SU-DHL-6 (cell line): ENCODE data around the gene BICC1.

ENCODE experiments used
- H2AFZ ChIP-seq: fragments of 200-600 bp; sonication (generic); 2 replicates; pipeline ENCODE4 v1.6.1; 2014; ENCODE audit warnings: low read depth, mild to moderate bottlenecking, moderate library complexity, mixed read lengths, antibody characterized with exemption, low read length; ENCODE audit not compliant: severe bottlenecking
- H3F3A ChIP-seq: fragments of 200-600 bp; shearing (Covaris generic); 2 replicates; pipeline ENCODE4 v1.6.0; 2016; ENCODE audit warnings: antibody characterized with exemption, mild to moderate bottlenecking; ENCODE audit not compliant: insufficient read depth
- H3K27ac ChIP-seq: fragments of 200-600 bp; sonication (generic); 2 replicates; pipeline ENCODE4 v1.5.1; 2016; ENCODE audit warnings: low read depth, mild to moderate bottlenecking, low read length, moderate library complexity, mixed read lengths
- H3K27me3 ChIP-seq: fragments of 200-600 bp; sonication (generic), shearing (Covaris generic); 2 replicates; pipeline ENCODE4 v1.6.0; 2014; ENCODE audit warnings: mild to moderate bottlenecking, low read length
- H3K36me3 ChIP-seq: fragments of 200-600 bp; sonication (generic); 2 replicates; pipeline ENCODE4 v1.6.1; 2014; ENCODE audit warnings: mild to moderate bottlenecking, low read length, mixed read lengths
- H3K4me2 ChIP-seq: fragments of 300-600, 200-600 bp; shearing (Covaris generic), sonication (generic); 2 replicates; pipeline ENCODE4 v1.6.0; 2014; ENCODE audit warnings: low read length, low read depth, mild to moderate bottlenecking; ENCODE audit not compliant: poor library complexity, severe bottlenecking
- H3K4me3 ChIP-seq: fragments of 200-600 bp; sonication (generic); 2 replicates; pipeline ENCODE4 v1.5.1; 2014; ENCODE audit warnings: antibody characterized with exemption, low read length, mild to moderate bottlenecking, mixed read lengths; ENCODE audit not compliant: insufficient read depth, poor library complexity, severe bottlenecking
- H3K79me2 ChIP-seq: fragments of 200-600 bp; sonication (generic); 2 replicates; pipeline ENCODE4 v1.6.1; 2014; ENCODE audit warnings: mild to moderate bottlenecking, low read length, moderate library complexity; ENCODE audit not compliant: insufficient read depth
- H3K9ac ChIP-seq: fragments of 200-600 bp; sonication (generic); 2 replicates; pipeline ENCODE4 v1.7.0; 2014; ENCODE audit warnings: mild to moderate bottlenecking, low read length
- H3K9me2 ChIP-seq: fragments of 200-600 bp; sonication (generic); replicated peaks from 2 replicates; pipeline ENCODE4 v1.6.1; 2014; ENCODE audit warnings: low read length; ENCODE audit not compliant: insufficient read depth
- H3K9me3 ChIP-seq: fragments of 200-600 bp; sonication (generic); 2 replicates; pipeline ENCODE4 v1.6.1; 2014; ENCODE audit warnings: low read length, mixed read lengths; ENCODE audit not compliant: insufficient read depth
- H4K20me1 ChIP-seq: fragments of 200-600 bp; sonication (generic); 2 replicates; pipeline ENCODE4 v1.6.1; 2014; ENCODE audit warnings: low read depth, mild to moderate bottlenecking, antibody characterized with exemption, low read length, moderate library complexity, mixed read lengths
- CTCF ChIP-seq: fragments of 200-600 bp; sonication (generic); IDR thresholded peaks from one replicate; pipeline ENCODE4 v1.5.1; 2017; ENCODE audit warnings: antibody characterized with exemption, mild to moderate bottlenecking, low read length, moderate library complexity; ENCODE audit not compliant: insufficient read depth, poor library complexity, severe bottlenecking
- EZH2phosphoT487 ChIP-seq: fragments of 200-600 bp; sonication (generic), shearing (Covaris generic); conservative IDR thresholded peaks from 2 replicates; pipeline ENCODE4 v1.6.1; 2018; ENCODE audit warnings: mild to moderate bottlenecking, antibody characterized with exemption, low read length, moderate library complexity, mixed read lengths

The BICC1 gene

DNA sequence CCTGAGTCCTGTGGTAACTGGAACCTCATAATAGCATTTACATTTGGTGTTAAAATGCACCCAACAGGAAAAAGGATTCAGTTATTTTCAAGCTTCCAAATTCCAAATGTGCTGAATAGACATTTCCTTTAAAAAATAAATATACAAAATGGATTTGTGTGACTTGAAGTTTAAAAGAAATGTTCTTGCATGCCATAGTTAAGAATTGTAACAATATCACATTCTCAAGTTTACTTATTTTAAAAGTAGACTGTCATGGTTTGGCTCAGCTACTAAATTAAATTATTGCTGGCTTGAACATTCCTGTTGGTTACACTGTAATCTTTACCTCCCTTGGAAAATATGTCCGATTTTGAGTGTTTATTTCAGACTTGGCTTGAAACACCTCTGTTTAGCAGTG is 31.5 kb downstream of the BICC1 start:
- no peaks in the 10 kb centered on the region for H3F3A ChIP-seq
- no peaks in the 10 kb centered on the region for H4K20me1 ChIP-seq
- H3K79me2 ChIP-seq, result no peaks in the 10 kb centered on the region
- no peaks in the 10 kb centered on the region for H3K27me3 ChIP-seq
- H3K9me3 ChIP-seq, result no peaks in the 10 kb centered on the region
- no peak overlapping the region for H2AFZ ChIP-seq
- H3K36me3 ChIP-seq, result no peaks in the 10 kb centered on the region
- no peak overlapping the region for H3K4me3 ChIP-seq
- H3K9ac ChIP-seq, result no peak overlapping the region
- H3K9me2 ChIP-seq, result no peaks in the 10 kb centered on the region
- no peak for TF ChIP-seq EZH2phosphoT487
- TF ChIP-seq CTCF, result no peak
- H3K27ac ChIP-seq, result no peak overlapping the region
- H3K4me2 ChIP-seq, result no peak overlapping the region

GRCh38 chr10:58545427-58545826 is 32.8 kb downstream of the BICC1 start:
- H3K27ac ChIP-seq, result no peak overlapping the region
- no peaks in the 10 kb centered on the region for H3F3A ChIP-seq

DNA sequence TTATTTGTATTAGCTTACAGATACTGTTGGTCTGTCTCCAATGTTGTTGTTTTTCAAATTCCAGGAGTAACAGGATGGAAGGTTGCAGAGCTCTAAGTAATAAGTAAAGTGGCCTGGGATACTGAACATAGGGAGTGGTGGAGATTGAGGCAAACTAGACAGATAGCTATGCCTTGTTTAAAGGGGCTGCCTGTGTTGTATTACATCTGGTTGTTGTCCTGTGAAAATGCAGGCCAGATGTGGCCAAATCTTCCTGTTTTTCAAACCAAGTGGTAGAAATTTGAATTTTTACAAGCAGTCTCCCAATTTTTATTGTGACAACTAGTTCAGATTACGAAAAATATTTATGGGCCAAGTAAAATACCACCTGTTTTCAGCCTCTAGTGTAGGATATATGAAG is 33.5 kb downstream of the BICC1 start:
- H2AFZ ChIP-seq, result no peak overlapping the region
- no peak overlapping the region for H3K4me3 ChIP-seq
- H3K9me2 ChIP-seq, result no peaks in the 10 kb centered on the region
- no peaks in the 10 kb centered on the region for H3K36me3 ChIP-seq
- no peaks in the 10 kb centered on the region for H4K20me1 ChIP-seq
- no peak overlapping the region for H3K4me2 ChIP-seq
- no peaks in the 10 kb centered on the region for H3F3A ChIP-seq
- H3K27me3 ChIP-seq, result no peaks in the 10 kb centered on the region
- H3K9ac ChIP-seq, result no peak overlapping the region
- H3K27ac ChIP-seq, result no peak overlapping the region
- TF ChIP-seq EZH2phosphoT487 (no peak), CTCF (no peak)
- H3K9me3 ChIP-seq, result no peaks in the 10 kb centered on the region
- no peaks in the 10 kb centered on the region for H3K79me2 ChIP-seq

More at GRCh38 chr10:58545427-58545826, 32.8 kb downstream of the BICC1 start:
- Histone ChIP-seq H4K20me1 (no peaks in the 10 kb centered on the region), H3K9me2 (no peaks in the 10 kb centered on the region), H3K79me2 (no peaks in the 10 kb centered on the region), H2AFZ (no peak overlapping the region), H3K9ac (no peak overlapping the region), H3K4me3 (no peak overlapping the region), H3K27me3 (no peaks in the 10 kb centered on the region), H3K36me3 (no peaks in the 10 kb centered on the region), H3K4me2 (no peak overlapping the region), H3K9me3 (no peaks in the 10 kb centered on the region)
- TF ChIP-seq CTCF (no peak), EZH2phosphoT487 (no peak)
